ENCODE data around the gene BNIP5.
"Not testable (repeated sequence)": the region's sequence is repeated elsewhere in the genome, so short reads cannot be mapped to it uniquely, and the experiment has no call there.

Gene BNIP5

GRCh38 chr6:36367743-36368142 lies 31.1 kb upstream of the BNIP5 start:
- Histone ChIP-seq H3K4me1 (ENCODE audit: insufficient read depth, low read length) (no peaks in the 10 kb centered on the region), H3K79me2 (ENCODE audit: insufficient read depth, low read length) (no peaks in the 10 kb centered on the region), H4K20me1 (ENCODE audit: insufficient read depth, low read length) (no peaks in the 10 kb centered on the region), H3K27ac (ENCODE audit: low read length) (no peak overlapping the region), H3K4me2 (ENCODE audit: insufficient read depth, low read length) (no peak overlapping the region), H3K27me3 (ENCODE audit: insufficient read depth, low read length, poor library complexity) (no peaks in the 10 kb centered on the region), H3K4me3 (ENCODE audit: low read depth in 1 of 2, low read length in 2 of 2) (no peak overlapping the region), H2AFZ (ENCODE audit: low read depth, low read length) (no peak overlapping the region), H3K9ac (ENCODE audit: low read depth, low read length) (no peak overlapping the region), H3K36me3 (ENCODE audit: insufficient read depth, low read length) (no peaks in the 10 kb centered on the region), H3K9me3 (ENCODE audit: insufficient read depth, low read length, severe bottlenecking) (no peaks in the 10 kb centered on the region)
- TF ChIP-seq CTCF (IDR thresholded peaks at IDR 0.05; ENCODE audit: borderline replicate concordance, extremely low read depth, low read length, poor library complexity, severe bottlenecking) (no peak), EZH2 (IDR thresholded peaks at IDR 0.05; ENCODE audit: borderline replicate concordance, low read depth, low read length, severe bottlenecking) (no peak)
- ATAC-seq (ENCODE audit: insufficient read depth, low read depth): no peak
- DNase-seq: no peak

DNA sequence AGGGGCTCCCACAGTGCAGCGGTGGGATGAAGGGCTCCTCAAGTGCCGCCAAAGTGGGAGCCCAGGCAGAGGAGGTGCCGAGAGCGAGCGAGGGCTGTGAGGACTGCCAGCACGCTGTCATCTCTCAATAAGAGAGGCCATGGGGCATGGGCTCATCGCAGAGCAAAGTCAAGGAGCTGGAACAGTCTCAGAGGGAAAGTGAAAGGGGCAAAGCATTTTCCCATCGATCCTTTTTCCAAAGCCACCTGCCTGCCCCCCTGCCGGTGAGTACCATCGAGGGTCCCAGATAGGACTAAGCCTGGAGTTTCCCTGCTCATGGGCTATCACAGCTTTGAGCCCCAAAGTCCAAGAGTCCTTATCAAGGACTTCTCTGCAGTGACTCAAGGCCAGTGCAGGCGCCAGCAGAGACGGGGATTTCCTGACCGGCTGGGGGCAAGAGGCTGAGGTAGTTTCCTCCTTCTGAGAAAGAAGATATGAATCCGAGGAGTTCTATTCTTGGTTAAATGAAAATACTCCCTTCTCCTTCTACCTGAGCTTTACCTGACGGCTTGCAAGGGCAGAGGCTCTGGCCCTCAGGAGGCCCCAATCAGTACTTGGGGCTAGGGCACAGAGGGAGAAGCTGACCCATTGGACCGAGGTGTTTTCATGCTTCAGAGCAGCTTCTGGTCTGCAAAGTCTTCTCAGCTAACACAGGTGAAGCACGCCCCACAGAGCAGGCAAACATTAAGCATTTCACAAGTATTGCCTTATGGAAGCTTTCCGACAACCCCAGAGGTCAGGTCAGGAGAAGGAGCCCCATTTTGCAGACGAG lies 28.2 kb upstream of the BNIP5 start:
- Histone ChIP-seq H3K9ac (ENCODE audit: low read depth, low read length) (no peak overlapping the region), H3K36me3 (ENCODE audit: insufficient read depth, low read length) (no peaks in the 10 kb centered on the region), H3K4me1 (ENCODE audit: insufficient read depth, low read length) (no peaks in the 10 kb centered on the region), H4K20me1 (ENCODE audit: insufficient read depth, low read length) (no peaks in the 10 kb centered on the region), H3K27me3 (ENCODE audit: insufficient read depth, low read length, poor library complexity) (no peaks in the 10 kb centered on the region), H3K79me2 (ENCODE audit: insufficient read depth, low read length) (no peaks in the 10 kb centered on the region), H3K4me2 (ENCODE audit: insufficient read depth, low read length) (no peak overlapping the region), H3K9me3 (ENCODE audit: insufficient read depth, low read length, severe bottlenecking) (no peaks in the 10 kb centered on the region), H3K4me3 (ENCODE audit: low read depth in 1 of 2, low read length in 2 of 2) (no peak overlapping the region), H3K27ac (ENCODE audit: low read length) (no peak overlapping the region), H2AFZ (ENCODE audit: low read depth, low read length) (no peak overlapping the region)
- TF ChIP-seq EZH2 (IDR thresholded peaks at IDR 0.05; ENCODE audit: borderline replicate concordance, low read depth, low read length, severe bottlenecking) (no peak), CTCF (IDR thresholded peaks at IDR 0.05; ENCODE audit: borderline replicate concordance, extremely low read depth, low read length, poor library complexity, severe bottlenecking) (no peak)
- ATAC-seq (ENCODE audit: insufficient read depth, low read depth): no peak
- DNase-seq: no peak

DNA sequence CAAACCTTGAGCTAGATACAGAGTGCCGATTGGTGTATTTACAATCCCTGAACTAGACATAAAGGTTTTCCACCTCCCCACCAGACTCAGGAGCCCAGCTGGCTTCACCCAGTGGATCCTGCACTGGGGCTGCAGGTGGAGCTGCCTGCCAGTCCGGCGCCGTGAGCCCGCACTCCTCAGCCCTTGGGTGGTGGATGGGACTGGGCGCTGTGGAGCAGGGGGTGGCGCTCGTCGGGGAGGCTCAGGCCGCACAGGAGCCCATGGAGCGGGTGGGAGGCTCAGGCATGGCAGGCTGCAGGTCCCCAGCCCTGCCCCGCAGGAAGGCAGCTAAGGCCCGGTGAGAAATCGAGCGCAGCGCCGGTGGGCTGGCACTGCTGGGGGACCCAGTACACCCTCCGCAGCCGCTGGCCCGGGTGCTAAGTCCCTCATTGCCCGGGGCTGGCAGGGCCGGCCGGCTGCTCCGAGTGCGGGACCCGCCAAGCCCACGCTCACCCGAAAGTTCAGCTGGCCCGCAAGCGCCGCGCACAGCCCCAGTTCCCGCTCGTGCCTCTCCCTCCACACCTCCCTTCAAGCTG lies 27.5 kb upstream of the BNIP5 start:
- H3K4me1 ChIP-seq (ENCODE audit: insufficient read depth, low read length); H3K4me3 ChIP-seq (ENCODE audit: low read depth in 1 of 2, low read length in 2 of 2); ATAC-seq (ENCODE audit: insufficient read depth, low read depth); H3K36me3 ChIP-seq (ENCODE audit: insufficient read depth, low read length); H3K9ac ChIP-seq (ENCODE audit: low read depth, low read length); H3K4me2 ChIP-seq (ENCODE audit: insufficient read depth, low read length); H4K20me1 ChIP-seq (ENCODE audit: insufficient read depth, low read length); H3K27me3 ChIP-seq (ENCODE audit: insufficient read depth, low read length, poor library complexity); H3K27ac ChIP-seq (ENCODE audit: low read length); DNase-seq; H3K79me2 ChIP-seq (ENCODE audit: insufficient read depth, low read length); H2AFZ ChIP-seq (ENCODE audit: low read depth, low read length); H3K9me3 ChIP-seq (ENCODE audit: insufficient read depth, low read length, severe bottlenecking): not testable (repeated sequence)

DNA sequence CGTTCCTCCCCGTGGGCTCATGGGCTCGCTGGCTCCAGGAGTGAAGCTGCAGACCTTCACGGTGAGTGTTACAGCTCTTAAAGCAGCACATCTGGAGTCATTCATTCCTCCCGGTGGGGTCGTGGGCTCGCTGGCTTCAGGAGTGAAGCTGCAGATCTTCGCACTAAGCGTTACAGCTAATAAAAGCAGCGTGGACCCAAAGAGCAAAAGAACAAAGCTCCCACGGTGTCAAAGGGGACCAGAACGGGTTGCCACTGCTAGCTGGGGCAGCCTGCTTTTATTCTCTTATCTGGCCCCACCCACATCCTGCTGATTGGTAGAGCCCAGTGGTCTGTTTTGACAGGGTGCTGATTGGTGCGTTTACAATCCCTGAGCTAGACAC lies 26.7 kb upstream of the BNIP5 start:
- not testable (repeated sequence) for H3K4me1 ChIP-seq (ENCODE audit: insufficient read depth, low read length); ATAC-seq (ENCODE audit: insufficient read depth, low read depth); H4K20me1 ChIP-seq (ENCODE audit: insufficient read depth, low read length); H3K79me2 ChIP-seq (ENCODE audit: insufficient read depth, low read length); H3K27ac ChIP-seq (ENCODE audit: low read length); H2AFZ ChIP-seq (ENCODE audit: low read depth, low read length); H3K9me3 ChIP-seq (ENCODE audit: insufficient read depth, low read length, severe bottlenecking); H3K36me3 ChIP-seq (ENCODE audit: insufficient read depth, low read length); H3K4me2 ChIP-seq (ENCODE audit: insufficient read depth, low read length); H3K4me3 ChIP-seq (ENCODE audit: low read depth in 1 of 2, low read length in 2 of 2); H3K9ac ChIP-seq (ENCODE audit: low read depth, low read length); H3K27me3 ChIP-seq (ENCODE audit: insufficient read depth, low read length, poor library complexity); DNase-seq
